SK-N-SH treated with all-trans-retinoic acid at 6 μM for 48 hours (cell line): Measurements from ENCODE around the gene TUBA1C.

ENCODE experiments used
- ATAC-seq: fragments of 200-7000 bp; cut with Tn5 transposase; 3 replicates; pipeline ENCODE4 v1.9.1; 2020; ENCODE audit warnings: mild to moderate bottlenecking, moderate library complexity
- ARNTL ChIP-seq: fragments of 450-650 bp; formaldehyde crosslinking; IDR thresholded peaks from 2 replicates; pipeline ENCODE4 v1.5.0; 2020; ENCODE audit warnings: low read depth, mild to moderate bottlenecking, moderate library complexity, borderline replicate concordance
- BACH2 ChIP-seq: fragments of 250-450 bp; sonication (Bioruptor Pico); IDR thresholded peaks from 2 replicates; pipeline ENCODE4 v1.9.0; 2021; ENCODE audit warnings: mild to moderate bottlenecking, borderline replicate concordance
- CSDC2 ChIP-seq: fragments of 250-450 bp; sonication (Bioruptor Pico); IDR thresholded peaks from 2 replicates; pipeline ENCODE4 v1.5.0; 2020; ENCODE audit warnings: mild to moderate bottlenecking, moderate library complexity
- ESRRG ChIP-seq: fragments of 250-450 bp; sonication (Bioruptor Pico); IDR thresholded peaks from 2 replicates; pipeline ENCODE4 v1.6.1; 2021; ENCODE audit warnings: mild to moderate bottlenecking
- GLIS3 ChIP-seq: fragments of 250-450 bp; sonication (Bioruptor Pico); IDR thresholded peaks from 2 replicates; pipeline ENCODE4 v1.5.0; 2020; ENCODE audit warnings: mild to moderate bottlenecking, moderate library complexity
- ISL1 ChIP-seq: fragments of 250-450 bp; sonication (Bioruptor Pico); IDR thresholded peaks from 2 replicates; pipeline ENCODE4 v2.1.2; 2022; ENCODE audit warnings: mild to moderate bottlenecking, moderate library complexity
- OSR1 ChIP-seq: fragments of 250-450 bp; sonication (Bioruptor Pico); IDR thresholded peaks from 2 replicates; pipeline ENCODE4 v1.8.0; 2022; ENCODE audit warnings: moderate library complexity, mild to moderate bottlenecking, inconsistent platforms
- POU6F1 ChIP-seq: fragments of 250-450 bp; sonication (Bioruptor Pico); IDR thresholded peaks from 2 replicates; pipeline ENCODE4 v1.8.0; 2021; ENCODE audit warnings: low read depth, mild to moderate bottlenecking, moderate library complexity, borderline replicate concordance
- PPARA ChIP-seq: fragments of 250-450 bp; sonication (Bioruptor Pico); IDR thresholded peaks from 2 replicates; pipeline ENCODE4 v1.5.0; 2020; ENCODE audit warnings: mild to moderate bottlenecking, borderline replicate concordance
- RARB ChIP-seq: fragments of 250-450 bp; sonication (Bioruptor Pico); IDR thresholded peaks from 2 replicates; pipeline ENCODE4 v1.8.0; 2021; ENCODE audit warnings: mild to moderate bottlenecking, moderate library complexity
- SNAI2 ChIP-seq: fragments of 250-450 bp; sonication (Bioruptor Pico); IDR thresholded peaks from 2 replicates; pipeline ENCODE4 v1.5.0; 2020; ENCODE audit warnings: mild to moderate bottlenecking, moderate library complexity
- TOX ChIP-seq: fragments of 250-450 bp; sonication (Bioruptor Pico); IDR thresholded peaks from 2 replicates; pipeline ENCODE4 v1.8.0; 2021; ENCODE audit warnings: mild to moderate bottlenecking, moderate library complexity, borderline replicate concordance
- ZC3H10 ChIP-seq: fragments of 250-450 bp; sonication (Bioruptor Pico); IDR thresholded peaks from 2 replicates; pipeline ENCODE4 v1.5.1; 2021; ENCODE audit warnings: mild to moderate bottlenecking, moderate library complexity
- ZFP30 ChIP-seq: fragments of 450-650 bp; formaldehyde crosslinking; IDR thresholded peaks from 2 replicates; pipeline ENCODE4 v1.5.0; 2022; ENCODE audit warnings: mild to moderate bottlenecking, moderate library complexity
- ZNF8 ChIP-seq: fragments of 450-650 bp; formaldehyde crosslinking; IDR thresholded peaks from 2 replicates; pipeline ENCODE4 v1.5.0; 2020; ENCODE audit warnings: mild to moderate bottlenecking, moderate library complexity
- TF ChIP-seq, protein P1 (sequence below): fragments of 250-450 bp; sonication (Bioruptor Pico); IDR thresholded peaks from 2 replicates; pipeline ENCODE4 v1.5.1; 2020; ENCODE audit warnings: low read depth, mild to moderate bottlenecking, moderate library complexity
- TF ChIP-seq, protein P2 (sequence below): fragments of 250-450 bp; sonication (Bioruptor Pico); IDR thresholded peaks from 2 replicates; pipeline ENCODE4 v1.5.1; 2021; ENCODE audit warnings: mild to moderate bottlenecking, moderate library complexity
- TF ChIP-seq, protein P3 (sequence below): fragments of 250-450 bp; sonication (Bioruptor Pico); IDR thresholded peaks from 2 replicates; pipeline ENCODE4 v1.5.0; 2020; ENCODE audit warnings: mild to moderate bottlenecking, moderate library complexity

TUBA1C gene

DNA sequence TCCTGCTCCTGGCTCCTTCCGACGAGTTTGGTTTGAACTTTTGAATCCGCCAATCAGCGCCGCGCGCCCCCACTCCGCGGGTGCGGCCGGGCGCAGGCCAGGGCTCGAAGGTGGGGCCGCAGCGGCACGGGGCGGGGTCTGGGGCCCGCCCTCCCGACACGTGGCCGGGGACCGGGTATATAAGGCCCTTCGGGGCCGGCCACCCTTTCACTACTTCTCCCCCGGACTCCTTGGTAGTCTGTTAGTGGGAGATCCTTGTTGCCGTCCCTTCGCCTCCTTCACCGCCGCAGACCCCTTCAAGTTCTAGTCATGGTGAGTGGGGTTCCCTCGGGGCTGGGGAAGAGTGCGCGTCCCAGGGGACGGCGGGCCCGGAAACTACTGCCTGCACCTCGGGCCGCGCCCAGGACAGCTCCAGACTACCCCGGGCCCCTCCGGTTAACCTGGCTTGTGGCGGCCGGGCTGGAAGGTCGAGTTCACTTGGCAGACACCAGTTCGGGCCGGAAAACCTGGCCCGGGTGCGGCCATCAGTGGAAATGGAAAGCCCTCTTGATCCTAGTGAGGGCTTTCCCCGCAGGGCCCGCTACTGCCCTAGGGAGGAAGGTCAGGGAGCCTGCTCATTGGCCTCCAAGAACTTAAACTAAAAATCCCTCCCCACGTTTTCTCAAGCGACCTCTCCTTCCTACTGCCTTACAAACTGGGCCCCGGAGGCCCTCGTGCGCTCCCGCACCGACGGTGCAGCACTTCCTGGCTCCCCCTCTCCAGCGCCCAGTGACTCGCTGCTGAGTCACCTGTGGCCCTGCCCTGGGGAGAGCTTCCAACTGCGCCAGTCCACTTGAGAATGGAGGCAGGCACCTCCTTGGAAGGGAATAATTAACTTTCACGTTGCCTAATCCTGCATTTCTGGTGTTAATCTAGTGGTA lies at the start of gene TUBA1C:
Gene TUBA1C (plus strand): TSS at position 210 of the 920 bp plus-strand sequence. CDS start 100 bp downstream, at position 310.
- ATAC-seq: peak; percentile 88
- TF ChIP-seq TOX (CRISPR knock-in tag) (no peak), SNAI2 (no peak), ZC3H10 (CRISPR knock-in tag) (0 out of 2 replicates have a peak, but pooled peaks have one; percentile 28), OSR1 (peak; percentile 82; the same call in 1 of the 2 replicates), ZFP30 (CRISPR knock-in tag) (no peak)
- TF ChIP-seq, protein P1, sequence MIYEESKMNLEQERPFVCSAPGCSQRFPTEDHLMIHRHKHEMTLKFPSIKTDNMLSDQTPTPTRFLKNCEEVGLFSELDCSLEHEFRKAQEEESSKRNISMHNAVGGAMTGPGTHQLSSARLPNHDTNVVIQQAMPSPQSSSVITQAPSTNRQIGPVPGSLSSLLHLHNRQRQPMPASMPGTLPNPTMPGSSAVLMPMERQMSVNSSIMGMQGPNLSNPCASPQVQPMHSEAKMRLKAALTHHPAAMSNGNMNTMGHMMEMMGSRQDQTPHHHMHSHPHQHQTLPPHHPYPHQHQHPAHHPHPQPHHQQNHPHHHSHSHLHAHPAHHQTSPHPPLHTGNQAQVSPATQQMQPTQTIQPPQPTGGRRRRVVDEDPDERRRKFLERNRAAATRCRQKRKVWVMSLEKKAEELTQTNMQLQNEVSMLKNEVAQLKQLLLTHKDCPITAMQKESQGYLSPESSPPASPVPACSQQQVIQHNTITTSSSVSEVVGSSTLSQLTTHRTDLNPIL (CRISPR knock-in tag): no peak

DNA sequence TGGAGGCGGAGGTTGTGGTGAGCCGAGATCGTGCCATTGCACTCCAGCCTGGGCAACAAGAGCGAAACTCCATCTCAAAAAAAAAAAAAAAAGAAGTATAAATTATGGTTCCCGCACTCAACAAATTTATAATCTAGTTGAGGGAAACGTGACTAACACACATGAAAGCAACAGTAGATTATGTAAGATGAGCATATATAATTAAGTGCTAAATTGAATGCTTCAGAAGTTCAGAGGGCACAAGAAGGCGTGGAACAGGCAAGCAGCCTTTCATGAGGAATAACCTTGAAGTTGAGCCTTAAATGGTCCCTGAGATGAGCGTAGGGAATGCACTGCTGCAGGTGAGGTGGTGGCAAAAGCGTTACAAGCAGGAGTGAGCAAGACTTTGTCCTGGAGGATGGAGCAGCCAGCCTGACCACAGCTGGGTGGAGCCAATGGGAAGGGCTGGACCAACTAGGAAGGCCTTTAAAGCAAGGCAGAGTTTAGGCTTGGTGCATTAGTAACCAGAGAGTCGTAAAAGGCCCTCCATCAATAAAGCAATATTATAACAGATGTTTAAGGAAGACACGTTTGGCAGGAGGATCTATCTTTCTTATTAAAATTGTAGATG lies 45.4 kb upstream of the TUBA1C start:
- no peak for TF ChIP-seq CSDC2
- ATAC-seq: no peak

DNA sequence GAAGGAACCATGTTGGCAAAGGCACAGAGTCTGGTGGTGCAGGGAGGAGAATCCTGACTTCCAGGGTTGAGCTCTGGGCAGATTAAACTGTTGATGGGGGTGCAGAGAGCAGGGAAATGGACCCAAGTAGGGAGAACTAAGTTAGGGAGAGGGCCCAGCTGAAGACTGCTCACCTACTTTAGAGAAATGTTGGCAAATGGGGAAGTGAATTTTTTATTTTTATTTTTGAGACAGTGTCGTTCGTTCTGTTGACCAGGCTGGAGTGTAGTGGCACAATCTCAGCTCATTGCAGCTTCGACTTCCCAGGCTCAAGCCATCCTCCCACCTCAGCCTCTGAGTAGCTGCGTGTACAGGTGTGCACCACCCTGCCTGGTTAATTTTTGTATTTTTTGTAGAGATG lies 43.9 kb upstream of the TUBA1C start:
- ATAC-seq: no peak

More for the DNA sequence above, 43.9 kb upstream of the TUBA1C start:
- TF ChIP-seq CSDC2 (no peak), ZFP30 (CRISPR knock-in tag) (no peak), TOX (CRISPR knock-in tag) (no peak), POU6F1 (no peak), ISL1 (CRISPR knock-in tag) (no peak), RARB (no peak), ZNF8 (no peak), PPARA (no peak), GLIS3 (CRISPR knock-in tag) (no peak), ESRRG (CRISPR knock-in tag) (no peak), OSR1 (no peak), BACH2 (CRISPR knock-in tag) (no peak), SNAI2 (no peak), ARNTL (CRISPR knock-in tag) (no peak)
- TF ChIP-seq, protein P1 (CRISPR knock-in tag): no peak
- TF ChIP-seq, protein P2, sequence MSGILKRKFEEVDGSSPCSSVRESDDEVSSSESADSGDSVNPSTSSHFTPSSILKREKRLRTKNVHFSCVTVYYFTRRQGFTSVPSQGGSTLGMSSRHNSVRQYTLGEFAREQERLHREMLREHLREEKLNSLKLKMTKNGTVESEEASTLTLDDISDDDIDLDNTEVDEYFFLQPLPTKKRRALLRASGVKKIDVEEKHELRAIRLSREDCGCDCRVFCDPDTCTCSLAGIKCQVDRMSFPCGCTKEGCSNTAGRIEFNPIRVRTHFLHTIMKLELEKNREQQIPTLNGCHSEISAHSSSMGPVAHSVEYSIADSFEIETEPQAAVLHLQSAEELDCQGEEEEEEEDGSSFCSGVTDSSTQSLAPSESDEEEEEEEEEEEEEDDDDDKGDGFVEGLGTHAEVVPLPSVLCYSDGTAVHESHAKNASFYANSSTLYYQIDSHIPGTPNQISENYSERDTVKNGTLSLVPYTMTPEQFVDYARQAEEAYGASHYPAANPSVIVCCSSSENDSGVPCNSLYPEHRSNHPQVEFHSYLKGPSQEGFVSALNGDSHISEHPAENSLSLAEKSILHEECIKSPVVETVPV (CRISPR knock-in tag): no peak
- TF ChIP-seq, protein P3, sequence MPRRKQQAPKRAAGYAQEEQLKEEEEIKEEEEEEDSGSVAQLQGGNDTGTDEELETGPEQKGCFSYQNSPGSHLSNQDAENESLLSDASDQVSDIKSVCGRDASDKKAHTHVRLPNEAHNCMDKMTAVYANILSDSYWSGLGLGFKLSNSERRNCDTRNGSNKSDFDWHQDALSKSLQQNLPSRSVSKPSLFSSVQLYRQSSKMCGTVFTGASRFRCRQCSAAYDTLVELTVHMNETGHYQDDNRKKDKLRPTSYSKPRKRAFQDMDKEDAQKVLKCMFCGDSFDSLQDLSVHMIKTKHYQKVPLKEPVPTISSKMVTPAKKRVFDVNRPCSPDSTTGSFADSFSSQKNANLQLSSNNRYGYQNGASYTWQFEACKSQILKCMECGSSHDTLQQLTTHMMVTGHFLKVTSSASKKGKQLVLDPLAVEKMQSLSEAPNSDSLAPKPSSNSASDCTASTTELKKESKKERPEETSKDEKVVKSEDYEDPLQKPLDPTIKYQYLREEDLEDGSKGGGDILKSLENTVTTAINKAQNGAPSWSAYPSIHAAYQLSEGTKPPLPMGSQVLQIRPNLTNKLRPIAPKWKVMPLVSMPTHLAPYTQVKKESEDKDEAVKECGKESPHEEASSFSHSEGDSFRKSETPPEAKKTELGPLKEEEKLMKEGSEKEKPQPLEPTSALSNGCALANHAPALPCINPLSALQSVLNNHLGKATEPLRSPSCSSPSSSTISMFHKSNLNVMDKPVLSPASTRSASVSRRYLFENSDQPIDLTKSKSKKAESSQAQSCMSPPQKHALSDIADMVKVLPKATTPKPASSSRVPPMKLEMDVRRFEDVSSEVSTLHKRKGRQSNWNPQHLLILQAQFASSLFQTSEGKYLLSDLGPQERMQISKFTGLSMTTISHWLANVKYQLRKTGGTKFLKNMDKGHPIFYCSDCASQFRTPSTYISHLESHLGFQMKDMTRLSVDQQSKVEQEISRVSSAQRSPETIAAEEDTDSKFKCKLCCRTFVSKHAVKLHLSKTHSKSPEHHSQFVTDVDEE (CRISPR knock-in tag): no peak
- TF ChIP-seq, all 23 proteins: peak for 0
